ENCODE measurements around the gene TOGARAM2.
A peak's percentile ranks its signal among the peaks of the same experiment; 100 is the strongest.

The TOGARAM2 gene

GRCh38 chr2:28997847-28998735 is 17.0 kb downstream of the TOGARAM2 start:
- no peak for DNase-seq (ENCODE audit: low read depth)

GRCh38 chr2:29000481-29000880 is 19.4 kb downstream of the TOGARAM2 start:
- DNase-seq (ENCODE audit: low read depth): peak; percentile 47

- DNase-seq (ENCODE audit: low read depth): no peak
These were observed 19.9 kb downstream of the TOGARAM2 start for GRCh38 chr2:29000956-29001355.

- DNase-seq (ENCODE audit: low read depth): no peak
These were observed 20.7 kb downstream of the TOGARAM2 start for GRCh38 chr2:29001806-29002205.

GRCh38 chr2:29004755-29005154 is 23.7 kb downstream of the TOGARAM2 start:
- DNase-seq (ENCODE audit: low read depth): no peak

- DNase-seq (ENCODE audit: low read depth): no peak
These were observed 24.2 kb downstream of the TOGARAM2 start for GRCh38 chr2:29005331-29005730.

GRCh38 chr2:29006092-29006979 is 25.2 kb downstream of the TOGARAM2 start:
- DNase-seq (ENCODE audit: low read depth): no peak

GRCh38 chr2:29006980-29007301 is 25.8 kb downstream of the TOGARAM2 start:
- no peak for DNase-seq (ENCODE audit: low read depth)

GRCh38 chr2:29009270-29009669 is 28.2 kb downstream of the TOGARAM2 start:
- DNase-seq (ENCODE audit: low read depth): no peak

GRCh38 chr2:29009711-29010677 is 28.9 kb downstream of the TOGARAM2 start:
- DNase-seq (ENCODE audit: low read depth): no peak

GRCh38 chr2:29010946-29011345 is 29.8 kb downstream of the TOGARAM2 start:
- DNase-seq (ENCODE audit: low read depth): no peak

GRCh38 chr2:29011418-29012060 is 30.4 kb downstream of the TOGARAM2 start:
- peak; percentile 74 for DNase-seq (ENCODE audit: low read depth)

GRCh38 chr2:29012211-29012681 is 31.1 kb downstream of the TOGARAM2 start:
- peak; percentile 32 for DNase-seq (ENCODE audit: low read depth)

GRCh38 chr2:29013057-29013780 is 32.1 kb downstream of the TOGARAM2 start:
- no peak for DNase-seq (ENCODE audit: low read depth)

GRCh38 chr2:29014331-29014730 is 33.2 kb downstream of the TOGARAM2 start:
- no peak for DNase-seq (ENCODE audit: low read depth)

GRCh38 chr2:29014811-29015421 is 33.8 kb downstream of the TOGARAM2 start:
- DNase-seq (ENCODE audit: low read depth): peak; percentile 66

GRCh38 chr2:29015701-29016470 is 34.8 kb downstream of the TOGARAM2 start:
- no peak for DNase-seq (ENCODE audit: low read depth)

- DNase-seq (ENCODE audit: low read depth): no peak
These were observed 35.4 kb downstream of the TOGARAM2 start for GRCh38 chr2:29016504-29016903.

GRCh38 chr2:29017716-29018435 is 36.8 kb downstream of the TOGARAM2 start:
- no peak for DNase-seq (ENCODE audit: low read depth)

All from T-helper 22 cell (primary cell).